SIG-M5 (cell line): ENCODE measurements around the gene NAXD.
"Not testable (repeated sequence)": the region's sequence is repeated elsewhere in the genome, so short reads cannot be mapped to it uniquely, and the experiment has no call there.

Experiments used
- DNase-seq: peaks from one replicate; lab custom pipeline; 2025; lab: John Stamatoyannopoulos, UW

The NAXD gene

DNA sequence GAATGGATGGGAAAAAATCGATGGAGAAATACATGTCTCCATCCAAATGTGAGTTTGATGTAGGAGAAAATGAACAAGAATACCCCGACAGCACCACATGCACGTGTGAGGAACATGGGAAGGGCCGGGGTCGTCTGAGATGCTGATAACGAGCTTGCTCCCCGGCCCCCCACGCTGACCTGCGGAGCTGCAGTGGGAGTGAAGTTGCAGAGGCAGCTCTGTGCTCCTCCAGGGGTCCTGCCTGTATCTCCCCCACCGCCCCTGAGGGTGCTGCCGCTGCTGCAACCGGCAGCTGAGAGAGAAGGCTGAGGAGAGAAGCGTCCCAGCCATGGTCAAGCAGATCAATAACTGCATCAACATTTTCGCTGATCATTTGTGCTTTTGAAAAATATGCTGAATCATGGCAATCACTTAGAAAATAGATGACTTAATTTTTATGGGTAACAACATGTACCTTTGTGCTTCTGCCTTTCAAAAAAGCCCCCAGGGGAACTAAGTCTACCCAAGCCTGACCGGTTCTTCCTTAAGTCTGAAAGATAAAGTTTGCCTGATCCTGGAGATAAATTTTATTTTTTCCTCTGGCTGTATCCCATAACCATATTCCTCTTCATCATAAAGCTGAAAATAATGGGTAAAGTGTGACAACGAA is 18.2 kb upstream of the NAXD start:
- DNase-seq, result no peak

DNA sequence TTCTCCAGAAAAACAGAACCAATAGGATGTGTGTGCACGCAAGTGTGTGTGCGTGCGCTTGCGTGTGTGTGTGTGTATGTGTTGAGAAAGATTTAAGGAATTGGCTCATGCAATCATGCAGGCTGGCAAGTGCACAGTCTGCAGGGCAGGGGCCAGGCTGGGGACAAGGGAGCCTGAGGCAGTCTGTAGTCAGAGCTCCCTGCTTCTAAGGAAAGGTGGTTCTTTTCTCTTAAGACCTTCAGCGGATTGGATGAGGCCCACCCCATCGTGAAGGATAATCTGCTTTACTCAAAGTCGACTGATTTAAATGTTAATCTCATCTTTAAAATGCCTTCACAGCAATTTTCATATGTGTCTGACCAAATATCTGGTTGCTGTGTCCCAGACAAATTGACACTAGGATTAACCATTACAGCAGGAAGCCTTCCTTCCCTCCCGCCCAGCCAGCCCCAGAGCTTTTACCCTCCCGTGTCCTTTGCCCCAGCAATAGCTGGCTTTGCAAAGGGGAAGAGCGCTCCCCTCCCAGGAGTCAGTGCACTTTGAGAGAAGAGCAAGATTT is 15.0 kb upstream of the NAXD start:
- DNase-seq, result no peak

DNA sequence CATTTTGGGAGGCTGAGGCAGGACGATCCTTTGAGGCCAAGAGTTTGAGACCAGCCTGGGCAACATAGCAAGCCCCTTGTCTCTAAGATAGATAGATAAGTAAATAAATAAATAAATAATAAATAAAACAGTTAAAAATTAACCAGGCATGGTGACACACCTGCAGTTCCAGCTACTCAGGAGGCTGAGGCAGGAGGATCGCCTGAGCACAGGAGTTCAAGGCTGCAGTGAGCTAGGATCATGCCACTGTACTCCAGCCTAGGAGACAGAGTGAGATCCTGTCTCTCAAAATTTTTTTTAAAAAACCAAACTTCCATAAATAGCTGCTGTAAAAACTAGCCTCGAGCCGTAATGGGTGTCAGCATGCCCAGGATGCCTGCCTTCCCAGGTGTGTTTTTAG is 14.4 kb upstream of the NAXD start:
- DNase-seq, result no peak

DNA sequence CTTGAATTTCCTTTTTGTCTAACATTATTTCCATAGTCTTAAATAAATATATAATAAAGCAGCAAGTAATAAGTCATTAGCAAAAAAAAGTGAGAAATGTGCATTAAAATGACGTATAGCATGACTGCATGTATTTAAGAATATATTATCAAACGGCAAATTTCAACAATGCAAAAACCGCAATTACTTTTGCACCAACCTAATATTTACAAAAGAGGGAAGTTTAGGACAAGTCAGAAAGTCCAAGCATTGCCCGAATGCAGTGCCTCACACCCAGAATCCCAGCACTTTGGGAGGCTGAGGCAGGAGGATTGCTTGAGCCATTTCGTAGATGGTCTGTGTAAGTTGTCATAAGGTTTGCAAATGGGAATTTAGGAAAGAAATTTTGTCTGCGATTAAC is 10.2 kb upstream of the NAXD start:
- DNase-seq, result no peak

DNA sequence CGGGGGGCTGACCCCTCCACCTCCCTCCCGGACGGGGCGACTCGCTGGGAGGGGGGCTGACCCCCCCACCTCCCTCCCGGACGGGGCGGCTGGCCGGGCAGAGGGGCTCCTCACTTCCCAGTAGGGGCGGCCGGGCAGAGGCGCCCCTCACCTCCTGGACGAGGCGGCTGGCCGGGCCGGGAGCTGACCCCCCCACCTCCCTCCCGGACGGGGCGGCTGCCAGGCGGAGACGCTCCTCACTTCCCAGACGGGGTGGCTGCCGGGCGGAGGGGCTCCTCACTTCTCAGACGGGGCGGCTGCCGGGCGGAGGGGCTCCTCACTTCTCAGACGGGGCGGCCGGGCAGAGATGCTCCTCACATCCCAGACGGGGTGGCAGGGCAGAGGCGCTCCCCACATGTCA is 9.1 kb upstream of the NAXD start:
- DNase-seq, result not testable (repeated sequence)

DNA sequence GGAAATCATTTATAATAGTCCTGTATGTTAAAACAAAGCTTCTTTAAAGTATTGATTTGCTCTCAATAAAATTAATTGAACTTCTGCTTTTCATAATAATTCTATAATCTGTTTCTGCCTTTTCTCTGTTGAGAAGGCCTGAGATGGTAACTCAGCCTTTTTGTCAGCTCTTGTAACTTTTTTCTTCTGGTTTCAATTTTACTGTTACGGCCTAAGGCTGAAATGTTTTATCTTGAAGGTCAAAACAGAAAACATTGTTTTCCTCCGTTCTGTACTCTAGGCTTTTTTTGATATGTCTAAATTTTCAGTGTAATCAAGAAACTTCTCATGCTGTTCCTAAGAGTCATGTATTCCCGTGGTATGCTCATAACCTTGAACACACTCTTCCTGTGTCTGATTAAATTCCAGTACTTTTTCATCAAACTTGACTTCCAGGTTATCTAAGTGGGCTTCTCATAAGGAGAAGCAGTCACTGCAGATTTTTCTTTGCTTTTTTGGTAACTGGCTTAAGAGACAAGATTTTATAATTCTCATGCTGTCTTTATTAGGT is 7.6 kb upstream of the NAXD start:
- no peak for DNase-seq

DNA sequence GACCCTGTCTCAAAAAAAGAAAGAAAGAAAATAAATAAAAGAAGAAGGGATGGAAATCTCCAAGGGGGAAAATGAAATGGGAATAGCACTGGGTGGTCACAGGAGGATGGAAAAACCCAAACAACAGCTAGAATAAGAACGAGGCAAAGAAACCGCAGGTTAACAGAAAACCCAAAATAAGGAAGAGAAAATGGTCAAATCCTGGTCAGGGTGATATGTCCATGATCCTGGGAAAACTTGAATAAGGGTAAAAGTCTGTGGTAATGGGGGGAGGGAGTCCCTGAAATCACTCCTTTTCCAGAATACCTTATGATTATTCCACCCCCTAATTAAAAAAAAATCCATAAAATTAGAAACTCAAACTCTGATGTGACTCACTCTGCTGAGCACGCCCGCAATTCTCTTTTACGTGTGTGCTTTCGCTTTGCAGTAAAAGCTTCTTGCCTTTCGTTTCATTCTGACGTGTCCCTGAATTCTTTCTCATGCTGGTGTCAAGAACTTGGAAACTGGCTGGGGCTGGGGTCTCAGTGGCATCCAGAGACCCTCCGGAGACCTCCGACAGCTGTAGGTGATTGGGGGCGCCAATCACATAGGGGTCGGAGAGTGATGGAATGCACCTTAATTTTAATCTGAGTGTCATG is 4.3 kb upstream of the NAXD start:
- DNase-seq, result no peak

DNA sequence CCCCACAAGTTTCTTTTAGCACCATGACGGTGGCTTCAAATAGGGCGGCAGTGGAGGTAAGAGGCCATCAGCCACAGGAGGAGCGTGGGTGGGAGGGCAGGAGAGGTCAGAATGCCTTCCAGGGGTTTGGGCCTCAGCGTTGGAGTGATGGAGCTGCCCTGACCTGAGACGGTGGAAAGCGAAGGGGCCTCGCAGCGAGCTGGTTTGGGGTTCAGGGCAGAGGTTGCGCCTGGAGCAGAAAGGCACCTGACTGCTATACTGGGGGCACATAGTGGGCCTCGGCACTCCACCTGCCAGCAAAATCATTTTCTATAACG is 382 bp upstream of the NAXD start:
- no peak for DNase-seq

DNA sequence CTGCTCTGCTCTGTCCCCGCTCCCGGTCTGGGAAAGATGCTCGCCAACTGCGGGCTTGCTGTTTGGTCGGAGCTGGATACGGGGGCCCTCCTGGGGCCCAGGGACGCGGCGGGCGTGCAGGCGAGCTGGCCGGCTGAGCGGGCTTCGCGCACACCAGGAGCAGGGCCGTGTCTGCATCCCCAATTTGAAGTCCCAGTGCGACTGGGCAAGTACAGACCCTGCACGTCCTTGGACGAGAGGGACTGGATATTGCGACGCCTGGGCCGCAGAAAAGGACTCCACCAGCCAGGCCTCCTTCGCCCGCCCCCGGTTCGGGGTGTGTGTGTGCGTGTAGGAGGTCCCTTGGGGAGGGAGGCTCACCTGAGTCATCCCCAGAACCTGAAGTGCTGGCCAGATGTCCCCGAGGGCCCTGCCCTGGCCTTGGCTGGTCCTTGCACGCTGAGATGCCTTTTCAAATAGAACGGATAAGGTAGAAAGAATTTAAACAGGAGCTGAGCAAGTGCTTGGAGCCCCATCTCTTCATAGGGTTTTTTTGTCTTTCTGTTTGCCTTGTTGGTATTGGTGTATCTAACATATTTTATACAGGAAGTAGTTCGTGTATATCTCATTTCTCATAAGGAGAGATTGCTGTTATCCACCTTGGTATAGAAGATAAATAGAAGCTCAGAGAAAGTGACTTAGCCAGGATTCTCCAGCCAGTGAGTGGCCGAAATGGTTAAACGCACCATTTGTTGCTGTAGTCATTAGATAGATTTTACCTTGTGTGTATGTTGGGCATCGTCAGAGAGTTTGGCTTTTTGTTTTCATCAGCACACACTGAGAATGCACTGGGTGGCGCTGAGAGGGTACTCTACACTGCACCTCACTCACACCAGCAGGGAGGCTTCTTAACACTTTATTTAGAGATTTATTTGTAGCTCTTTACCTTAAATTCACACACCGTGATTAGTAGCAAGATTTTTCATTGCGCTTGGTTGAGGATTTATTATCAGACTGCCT is 1.1 kb downstream of the NAXD start:
- DNase-seq, result no peak

DNA sequence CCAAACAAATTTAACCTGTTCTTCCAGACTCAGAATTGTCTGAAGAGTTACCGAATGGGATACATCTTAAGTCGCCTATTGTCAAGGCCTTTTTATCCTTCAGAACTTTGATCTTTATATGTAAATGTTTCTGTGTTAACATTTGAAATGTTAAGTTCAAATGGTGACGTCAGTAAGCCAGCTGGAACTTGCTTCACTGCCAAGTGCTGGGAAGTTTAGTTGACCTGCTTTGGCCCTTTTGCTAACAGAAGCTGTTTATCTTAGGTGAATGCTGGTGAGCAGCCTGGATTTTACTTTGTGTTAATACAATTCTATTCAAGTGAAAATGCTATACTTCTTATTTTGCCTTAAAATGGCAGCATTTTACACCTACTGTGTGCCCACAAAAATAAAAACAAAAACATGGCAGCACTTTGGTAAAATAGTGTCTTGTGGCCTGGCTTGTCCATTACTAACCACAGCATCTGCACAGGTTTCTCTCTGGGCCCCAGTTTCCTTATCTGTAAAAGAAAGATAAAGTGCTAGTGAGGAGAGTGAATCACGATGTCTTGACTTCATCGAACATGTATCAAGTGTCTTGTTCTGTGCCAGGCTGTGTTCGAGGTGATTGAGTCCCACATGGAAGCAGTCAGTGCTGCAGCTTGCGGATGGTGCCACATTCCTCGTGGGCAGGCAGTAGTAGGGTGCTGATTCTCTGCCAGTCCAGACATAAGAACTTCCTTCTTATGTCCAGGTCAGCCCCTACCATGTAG is 2.2 kb downstream of the NAXD start:
- no peak for DNase-seq

DNA sequence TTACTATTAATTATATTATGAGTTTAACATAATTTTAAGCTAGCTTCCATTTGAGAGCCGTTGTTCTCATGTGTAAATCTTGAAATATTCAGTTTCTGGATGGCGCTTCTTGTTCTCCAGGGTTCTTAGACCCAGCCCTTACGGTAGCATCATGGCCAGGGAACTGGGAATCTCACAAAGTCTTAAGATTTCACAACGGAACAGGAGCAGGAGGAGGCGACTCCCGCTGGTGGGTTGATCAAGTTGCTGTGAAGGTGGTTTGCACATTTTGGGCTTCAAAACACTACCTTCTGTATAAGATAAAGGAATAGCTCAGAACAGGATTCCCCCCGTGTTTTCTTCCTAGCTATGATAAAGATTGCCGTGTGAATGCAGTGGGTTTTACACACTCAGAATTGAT is 2.8 kb downstream of the NAXD start:
- DNase-seq, result no peak

DNA sequence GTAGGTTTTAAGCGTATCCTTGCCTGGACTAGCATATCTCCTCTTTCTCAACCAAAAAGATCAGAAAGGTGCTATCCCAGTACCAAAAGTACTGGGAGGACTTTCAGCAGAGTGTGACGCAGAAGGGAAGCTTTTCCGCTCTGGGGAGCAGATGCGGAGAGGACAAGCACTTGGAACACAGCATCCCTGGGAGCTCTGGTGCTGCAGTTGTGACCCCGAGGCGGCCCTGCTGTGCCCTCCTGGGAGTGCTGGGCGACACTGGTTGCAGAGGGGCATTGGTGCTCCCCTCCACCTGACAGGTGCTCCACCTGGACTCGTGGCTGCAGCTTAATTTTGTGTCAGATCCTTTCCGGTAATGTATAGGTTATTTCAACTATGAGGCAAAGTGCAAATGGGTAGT is 3.4 kb downstream of the NAXD start:
- DNase-seq, result no peak

DNA sequence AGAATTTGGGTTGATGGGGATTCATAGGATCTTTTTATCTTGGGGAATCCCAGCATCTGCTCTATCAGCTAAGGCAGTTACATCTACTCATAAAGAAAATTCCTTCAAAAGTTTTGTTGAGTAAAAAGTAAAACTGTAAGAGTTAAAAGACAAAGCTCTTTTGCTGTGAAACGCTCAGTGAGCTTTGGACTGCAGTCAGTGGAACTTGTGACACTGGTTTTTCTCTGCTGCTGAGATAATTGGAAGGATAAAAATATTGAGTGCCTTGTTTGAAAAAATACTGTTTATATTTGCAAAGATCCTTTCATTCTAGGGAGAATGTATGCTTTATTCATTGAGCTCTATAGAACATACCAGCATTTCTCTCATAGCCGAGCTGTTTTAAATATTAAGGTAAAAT is 5.3 kb downstream of the NAXD start:
- DNase-seq, result no peak

DNA sequence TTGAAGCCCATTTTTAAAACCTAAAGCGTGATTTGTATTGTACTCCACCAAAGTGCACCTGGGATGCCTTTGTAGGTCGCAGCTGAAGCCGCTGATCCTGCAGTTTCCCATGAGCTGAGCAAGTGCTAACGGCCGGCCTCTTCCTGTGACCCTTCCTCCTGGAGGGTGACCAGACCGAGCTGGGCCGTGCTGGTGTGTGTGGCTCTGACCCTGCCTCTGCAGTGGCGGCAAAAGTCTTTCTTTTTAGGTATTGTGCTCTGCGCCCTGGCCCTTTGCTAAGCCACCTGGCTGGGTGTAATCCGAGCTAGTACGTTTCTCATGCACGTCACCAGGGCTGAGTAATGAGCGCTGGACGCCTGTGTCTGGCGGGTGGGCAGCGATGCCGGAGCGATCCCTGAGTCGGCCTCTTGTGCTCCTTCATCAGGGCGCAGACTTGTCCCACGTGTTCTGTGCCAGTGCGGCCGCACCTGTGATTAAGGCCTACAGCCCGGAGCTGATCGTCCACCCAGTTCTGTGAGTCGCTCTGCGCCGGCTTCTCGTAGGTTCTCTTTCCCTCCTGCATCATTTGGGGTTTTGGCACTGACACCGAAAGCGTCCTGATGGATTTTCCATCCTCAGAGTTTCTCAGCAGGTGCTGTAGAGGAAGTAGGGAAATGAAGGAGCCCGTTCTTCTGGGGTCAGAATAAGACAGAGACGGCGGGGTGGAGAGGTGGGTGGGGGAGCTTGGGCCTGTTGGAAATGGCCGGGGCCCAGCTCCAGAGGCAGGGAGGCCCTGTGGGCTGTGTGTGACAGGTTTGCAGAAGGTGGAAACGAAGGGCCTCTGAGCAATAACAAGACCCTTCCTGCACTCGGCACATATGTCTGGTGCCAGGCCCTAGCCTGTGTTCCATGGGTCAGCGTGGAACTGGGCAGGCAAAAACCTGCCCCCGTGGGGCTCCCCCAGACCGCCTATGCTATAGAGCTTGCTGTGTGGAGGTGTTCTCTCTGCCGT is 9.7 kb downstream of the NAXD start:
- DNase-seq, result no peak

DNA sequence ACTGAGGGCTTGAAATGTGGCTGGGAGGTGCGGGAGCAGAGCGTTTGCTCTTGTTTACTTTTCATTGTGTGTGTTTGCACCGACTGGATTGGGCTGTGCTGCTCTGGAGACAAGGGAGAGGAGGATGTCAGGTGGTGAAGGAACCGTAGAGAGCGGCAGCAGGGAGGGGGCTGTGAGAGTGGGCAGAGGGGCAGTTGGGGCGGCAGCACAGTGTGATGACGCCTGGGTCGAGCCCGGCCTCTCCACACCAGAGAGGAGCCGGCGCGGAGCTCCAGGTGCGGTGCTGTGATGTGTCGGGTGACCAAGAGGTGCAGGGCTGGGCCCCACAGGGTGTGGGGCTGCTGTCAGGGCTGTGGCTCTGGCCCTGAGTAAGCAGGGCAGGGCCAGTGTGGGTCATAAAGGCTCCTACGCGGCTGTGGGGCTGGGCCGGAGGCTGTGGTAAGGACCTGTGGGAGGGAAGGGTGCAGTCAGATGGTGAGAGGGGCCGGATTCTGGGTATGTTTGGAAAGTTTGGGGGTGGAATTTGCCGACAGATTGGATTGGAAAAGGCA is 10.5 kb downstream of the NAXD start:
- no peak for DNase-seq

DNA sequence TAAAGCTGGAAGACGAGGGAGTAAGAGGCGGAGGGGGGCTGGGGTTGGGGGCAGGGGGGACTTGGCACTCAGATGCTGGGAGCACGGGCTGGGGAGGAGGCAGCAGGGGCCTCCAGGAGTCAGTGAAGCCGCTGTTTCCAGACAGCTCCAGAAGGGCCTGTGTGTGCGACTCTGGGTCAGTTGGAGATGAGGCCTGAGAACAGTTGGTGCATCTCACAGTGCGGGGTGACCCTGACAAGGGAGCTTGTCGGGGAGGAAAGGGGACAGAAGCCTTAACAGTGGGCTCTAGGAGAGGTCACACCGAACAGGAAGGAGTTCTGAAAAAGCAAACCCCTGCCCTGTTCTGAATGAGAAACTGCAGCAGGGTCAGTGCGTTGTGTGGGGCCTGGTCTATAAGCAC is 11.2 kb downstream of the NAXD start:
- no peak for DNase-seq

DNA sequence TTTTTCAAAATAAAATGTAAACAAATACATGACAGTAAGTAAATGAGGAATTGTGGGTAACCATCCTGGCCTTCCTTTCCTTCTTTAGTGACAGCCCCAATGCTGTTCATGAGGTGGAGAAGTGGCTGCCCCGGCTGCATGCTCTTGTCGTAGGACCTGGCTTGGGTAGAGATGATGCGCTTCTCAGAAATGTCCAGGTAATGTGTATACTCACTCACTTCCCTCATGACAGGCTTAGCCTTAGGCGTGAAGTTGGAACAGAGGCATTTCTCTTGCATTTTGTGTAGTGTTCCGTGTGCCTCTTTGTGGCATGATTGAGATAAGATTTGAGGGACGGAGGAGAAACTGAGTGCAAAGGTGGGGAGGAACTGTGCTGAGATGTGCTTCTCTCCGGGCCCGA is 12.0 kb downstream of the NAXD start:
- no peak for DNase-seq

DNA sequence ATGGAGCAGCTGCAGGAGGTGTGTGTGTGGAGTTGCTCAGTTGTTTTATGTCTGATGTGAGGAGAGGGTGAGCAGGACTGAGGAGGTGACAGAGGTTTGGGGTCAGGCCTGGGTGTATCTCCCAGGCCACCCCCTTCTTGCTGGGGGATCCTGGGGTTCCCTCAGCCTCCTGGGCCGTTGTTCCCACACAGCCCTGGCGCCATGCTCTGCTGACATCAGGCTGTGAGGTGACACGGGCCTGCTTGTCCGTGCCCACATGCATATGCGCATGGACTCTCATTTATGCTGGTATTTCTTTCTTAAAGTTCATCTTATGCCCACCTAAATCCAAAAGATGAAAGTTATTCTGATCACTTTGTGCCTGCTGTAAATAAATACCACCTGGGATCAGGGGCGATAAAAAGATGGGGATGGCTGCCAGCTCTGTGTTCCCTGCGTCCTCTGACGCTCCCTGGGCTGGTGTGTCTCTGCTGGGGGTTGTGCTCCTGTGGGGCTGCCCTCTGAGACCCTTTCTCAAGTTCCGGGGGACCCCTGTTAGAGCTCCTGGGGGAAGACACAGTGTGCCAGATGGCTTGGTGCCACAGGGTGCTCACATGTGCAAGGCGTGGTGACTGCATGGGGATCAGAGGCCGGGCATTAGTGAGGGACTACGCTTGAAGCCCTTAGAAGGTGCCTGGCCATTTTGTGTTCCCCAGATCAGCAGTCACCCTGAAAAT is 12.6 kb downstream of the NAXD start:
- no peak for DNase-seq

DNA sequence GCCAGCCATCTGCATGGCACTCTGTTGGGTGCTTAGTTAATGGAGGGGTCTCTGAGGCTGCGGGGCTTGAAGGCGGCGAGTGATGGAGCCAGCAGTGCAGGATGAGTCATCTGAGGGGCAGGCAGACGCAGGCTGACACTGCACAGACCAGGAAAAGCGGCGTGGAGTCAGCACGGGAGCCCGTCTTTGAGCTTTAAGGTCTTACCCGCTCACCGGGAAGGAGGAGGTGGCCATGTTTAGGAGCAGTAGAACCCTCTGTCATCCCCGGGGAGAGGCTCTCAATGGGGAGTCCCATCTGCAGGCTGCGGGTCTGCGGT is 13.1 kb downstream of the NAXD start:
- DNase-seq, result no peak
